GM19455 (cell line): ENCODE data around the gene MPRIP.
"Not testable (repeated sequence)": the region's sequence is repeated elsewhere in the genome, so short reads cannot be mapped to it uniquely, and the experiment has no call there.

Experiments
- ATAC-seq: cut with Tn5 transposase; IDR thresholded peaks from one replicate; pipeline ENCODE4 v1.9.1; 2021; ENCODE audit not compliant: unreplicated experiment

MPRIP gene, protein sequence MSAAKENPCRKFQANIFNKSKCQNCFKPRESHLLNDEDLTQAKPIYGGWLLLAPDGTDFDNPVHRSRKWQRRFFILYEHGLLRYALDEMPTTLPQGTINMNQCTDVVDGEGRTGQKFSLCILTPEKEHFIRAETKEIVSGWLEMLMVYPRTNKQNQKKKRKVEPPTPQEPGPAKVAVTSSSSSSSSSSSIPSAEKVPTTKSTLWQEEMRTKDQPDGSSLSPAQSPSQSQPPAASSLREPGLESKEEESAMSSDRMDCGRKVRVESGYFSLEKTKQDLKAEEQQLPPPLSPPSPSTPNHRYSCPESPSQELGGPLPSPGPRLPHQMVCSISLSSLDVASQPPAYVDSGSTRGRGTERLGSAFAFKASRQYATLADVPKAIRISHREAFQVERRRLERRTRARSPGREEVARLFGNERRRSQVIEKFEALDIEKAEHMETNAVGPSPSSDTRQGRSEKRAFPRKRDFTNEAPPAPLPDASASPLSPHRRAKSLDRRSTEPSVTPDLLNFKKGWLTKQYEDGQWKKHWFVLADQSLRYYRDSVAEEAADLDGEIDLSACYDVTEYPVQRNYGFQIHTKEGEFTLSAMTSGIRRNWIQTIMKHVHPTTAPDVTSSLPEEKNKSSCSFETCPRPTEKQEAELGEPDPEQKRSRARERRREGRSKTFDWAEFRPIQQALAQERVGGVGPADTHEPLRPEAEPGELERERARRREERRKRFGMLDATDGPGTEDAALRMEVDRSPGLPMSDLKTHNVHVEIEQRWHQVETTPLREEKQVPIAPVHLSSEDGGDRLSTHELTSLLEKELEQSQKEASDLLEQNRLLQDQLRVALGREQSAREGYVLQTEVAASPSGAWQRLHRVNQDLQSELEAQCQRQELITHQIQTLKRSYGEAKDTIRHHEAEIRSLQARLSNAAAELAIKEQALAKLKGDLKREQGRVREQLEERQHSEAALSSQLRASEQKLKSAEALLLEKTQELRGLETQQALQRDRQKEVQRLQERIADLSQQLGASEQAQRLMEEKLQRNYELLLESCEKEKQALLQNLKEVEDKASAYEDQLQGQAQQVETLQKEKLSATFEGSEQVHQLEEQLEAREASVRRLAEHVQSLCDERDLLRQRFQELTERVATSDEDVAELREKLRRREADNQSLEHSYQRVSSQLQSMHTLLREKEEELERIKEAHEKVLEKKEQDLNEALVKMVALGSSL (N-terminal part only)

DNA sequence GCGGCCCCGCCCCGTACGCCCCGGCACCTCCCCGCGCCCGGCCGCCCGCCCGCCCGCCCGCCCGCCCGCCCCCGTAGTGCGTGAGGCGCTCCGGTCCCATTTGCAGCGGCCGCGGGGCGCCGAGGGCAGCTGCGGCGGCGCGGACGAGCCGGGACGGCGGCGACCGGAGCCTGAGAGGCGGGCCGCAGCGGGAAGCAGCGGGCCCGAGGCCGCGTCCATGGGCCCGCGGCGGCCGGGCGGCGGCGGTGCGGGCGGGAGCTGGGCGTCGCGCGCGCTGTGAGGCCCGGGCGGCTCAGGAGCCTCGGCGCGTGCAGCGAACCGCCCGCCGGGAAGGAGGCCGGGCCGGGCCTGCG lies at the start of gene MPRIP:
Gene MPRIP (plus strand): TSS at position 74 of the 353 bp plus-strand sequence. CDS start 392 bp downstream, outside the sequence.
- no peak for ATAC-seq

DNA sequence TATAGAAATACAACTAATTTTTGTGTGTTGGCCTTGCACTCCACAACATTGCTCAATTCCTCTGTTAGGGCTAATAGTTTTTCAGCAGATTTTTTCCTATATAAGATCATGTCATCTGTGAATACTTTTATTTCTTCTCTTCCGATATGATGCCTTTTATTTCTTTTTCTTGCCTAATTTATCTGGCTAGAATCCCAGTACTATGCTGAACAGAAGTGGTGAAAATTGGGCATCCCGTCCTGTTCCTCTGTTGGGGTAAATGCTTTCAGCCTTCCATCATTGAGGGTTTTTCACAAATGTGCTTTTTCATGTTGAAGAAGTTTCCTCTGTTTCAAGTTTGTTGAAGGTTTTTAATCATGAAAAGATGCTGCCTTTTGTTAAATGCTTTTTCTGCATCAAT lies 47.6 kb upstream of the MPRIP start:
- ATAC-seq = no peak

DNA sequence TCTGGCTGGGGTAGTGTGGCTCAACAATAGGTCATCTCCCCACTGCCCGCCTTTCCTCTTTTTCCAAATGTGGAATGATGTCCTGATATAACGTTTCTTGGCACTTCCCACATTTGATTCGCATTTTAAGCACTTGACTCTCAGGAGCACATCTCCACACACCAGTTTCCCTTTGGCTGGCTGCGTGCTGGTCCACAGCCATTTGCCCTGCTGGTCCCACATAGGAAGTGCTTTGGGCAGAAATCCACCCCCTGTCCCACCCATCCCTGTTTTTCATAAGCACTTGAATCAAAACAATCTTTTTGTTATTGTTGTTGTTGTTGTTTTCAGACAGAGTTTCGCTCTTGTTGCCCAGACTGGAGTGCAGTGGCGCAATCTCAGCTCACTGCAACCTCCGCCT lies 46.3 kb upstream of the MPRIP start:
- no peak for ATAC-seq

DNA sequence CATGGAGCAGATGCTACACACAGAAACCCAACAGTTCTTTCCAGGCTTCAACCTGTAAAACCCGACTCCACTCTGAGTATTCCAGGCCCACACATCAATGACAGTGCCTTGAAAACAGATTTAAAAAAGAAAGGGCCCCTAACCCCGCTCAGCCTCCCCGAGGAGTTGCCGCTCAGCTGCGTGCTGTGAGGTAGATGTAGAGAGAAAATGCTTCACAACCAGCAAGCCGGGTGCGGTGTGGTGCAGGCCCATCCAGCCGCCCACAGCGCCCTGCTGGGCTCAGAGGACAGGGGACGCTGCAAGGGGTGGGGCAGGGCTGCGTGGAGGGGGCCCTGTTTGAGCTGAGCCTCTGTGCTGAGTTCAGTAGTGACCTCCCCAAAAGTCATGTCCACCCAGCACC lies 45.5 kb upstream of the MPRIP start:
- not testable (repeated sequence) for ATAC-seq

DNA sequence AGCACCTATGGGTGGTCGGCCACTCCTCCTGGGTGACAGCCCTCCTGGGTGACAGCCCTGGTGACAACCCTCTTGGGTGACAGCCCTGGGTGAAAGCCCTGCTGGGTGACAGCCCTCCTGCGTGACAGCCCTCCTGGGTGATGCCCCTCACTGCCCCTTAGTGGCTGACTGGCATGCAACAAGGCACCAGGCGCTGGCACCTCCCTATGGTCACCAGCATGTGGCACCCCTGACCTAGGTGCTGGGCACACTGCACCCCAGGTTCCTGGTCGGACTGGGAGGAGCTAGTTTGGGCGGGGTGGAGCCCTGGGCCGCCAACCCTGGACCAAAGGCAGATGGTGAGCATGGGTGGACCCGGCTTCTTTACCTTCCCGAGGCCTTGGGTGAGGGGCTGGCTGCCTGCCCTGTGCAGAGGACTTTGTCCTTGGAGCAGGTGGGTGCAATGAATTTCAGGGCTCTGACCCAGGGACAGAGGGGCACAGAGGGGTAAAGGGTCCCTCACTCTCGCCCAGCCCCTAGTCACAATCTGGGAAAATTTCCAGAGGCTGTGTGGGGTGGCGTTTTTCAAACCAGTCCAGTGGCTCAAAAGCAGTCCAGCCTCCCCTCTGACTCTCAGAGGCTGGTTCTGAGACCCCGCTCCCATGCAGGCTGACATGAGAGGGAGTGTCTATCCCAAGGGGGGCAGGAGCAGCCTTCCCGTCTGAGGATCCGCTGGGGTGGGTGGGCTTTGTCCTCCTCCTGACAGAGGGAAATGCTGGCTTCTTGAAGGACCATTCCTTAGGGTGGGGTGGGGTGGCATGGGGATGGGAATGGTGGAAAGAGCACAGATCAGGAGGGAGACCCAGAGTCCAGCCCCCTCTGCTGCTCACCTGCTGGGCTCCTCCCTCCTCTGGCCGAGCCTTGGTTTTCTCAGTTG lies 44.5 kb upstream of the MPRIP start:
- no peak for ATAC-seq

DNA sequence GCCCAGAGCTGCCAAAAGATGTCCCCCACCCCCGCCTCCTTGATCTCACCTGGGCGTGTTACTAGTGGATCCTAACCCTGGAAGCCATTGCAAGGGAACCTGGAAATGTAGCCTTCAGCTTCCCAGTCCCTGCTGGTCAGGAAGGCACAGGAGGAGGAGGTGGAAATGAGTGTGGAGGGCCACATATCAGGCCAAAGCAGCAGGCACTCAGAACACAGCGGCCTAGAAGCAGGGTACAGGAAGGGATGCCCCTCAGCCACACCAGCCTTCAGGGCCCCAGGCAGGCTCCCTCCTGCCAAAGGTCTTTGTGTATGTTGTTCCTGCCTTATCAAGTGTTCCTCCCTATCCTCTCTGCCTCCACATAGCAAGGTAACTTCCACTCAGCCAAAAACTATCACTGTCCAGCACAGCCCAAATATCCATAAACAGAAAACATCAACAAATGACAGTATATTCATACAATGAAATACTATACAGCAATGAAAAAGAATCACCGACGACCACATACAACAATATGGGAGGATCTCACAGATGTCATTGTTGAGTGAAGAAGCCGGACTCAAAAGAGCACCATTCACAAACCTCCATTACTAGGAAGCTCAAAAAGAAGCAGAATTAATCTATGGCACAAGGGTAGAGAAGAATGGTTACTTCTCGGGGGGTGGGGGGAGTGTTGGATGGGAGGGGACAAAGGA lies 42.2 kb upstream of the MPRIP start:
- ATAC-seq = no peak

DNA sequence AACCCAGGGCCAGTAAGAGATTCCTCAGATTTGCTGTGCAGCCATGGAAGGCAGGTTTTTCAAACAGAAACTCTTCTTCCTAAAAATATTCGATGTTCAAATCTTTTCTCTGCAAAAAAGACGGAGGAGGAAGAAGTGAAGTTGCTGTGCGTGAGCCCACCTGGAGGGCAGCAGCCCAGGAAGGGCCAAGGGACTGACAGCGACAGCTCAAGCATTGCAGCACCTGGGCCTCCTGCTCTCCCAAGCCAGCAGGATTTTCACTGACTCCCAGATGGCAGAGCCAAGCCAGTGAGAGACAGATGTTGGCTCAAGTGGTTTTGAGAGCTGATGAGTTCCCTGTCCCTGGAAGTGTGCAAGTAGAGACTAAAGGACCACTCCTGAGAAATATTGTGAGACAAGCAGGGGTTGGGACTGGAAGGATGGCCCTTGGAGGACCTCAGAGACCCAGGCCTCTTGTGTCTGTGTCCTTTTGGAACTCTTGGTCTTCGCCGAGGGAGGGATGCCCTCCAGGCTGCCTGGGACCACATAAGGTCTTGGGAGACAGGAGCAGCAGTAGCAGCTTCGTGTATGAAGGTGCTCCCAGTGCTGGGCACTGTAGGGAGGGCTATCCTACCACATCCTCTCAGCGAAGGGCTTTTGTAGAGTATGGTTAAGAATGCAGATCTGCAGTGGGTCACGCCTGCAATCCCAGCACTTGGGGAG lies 41.0 kb upstream of the MPRIP start:
- ATAC-seq = no peak

DNA sequence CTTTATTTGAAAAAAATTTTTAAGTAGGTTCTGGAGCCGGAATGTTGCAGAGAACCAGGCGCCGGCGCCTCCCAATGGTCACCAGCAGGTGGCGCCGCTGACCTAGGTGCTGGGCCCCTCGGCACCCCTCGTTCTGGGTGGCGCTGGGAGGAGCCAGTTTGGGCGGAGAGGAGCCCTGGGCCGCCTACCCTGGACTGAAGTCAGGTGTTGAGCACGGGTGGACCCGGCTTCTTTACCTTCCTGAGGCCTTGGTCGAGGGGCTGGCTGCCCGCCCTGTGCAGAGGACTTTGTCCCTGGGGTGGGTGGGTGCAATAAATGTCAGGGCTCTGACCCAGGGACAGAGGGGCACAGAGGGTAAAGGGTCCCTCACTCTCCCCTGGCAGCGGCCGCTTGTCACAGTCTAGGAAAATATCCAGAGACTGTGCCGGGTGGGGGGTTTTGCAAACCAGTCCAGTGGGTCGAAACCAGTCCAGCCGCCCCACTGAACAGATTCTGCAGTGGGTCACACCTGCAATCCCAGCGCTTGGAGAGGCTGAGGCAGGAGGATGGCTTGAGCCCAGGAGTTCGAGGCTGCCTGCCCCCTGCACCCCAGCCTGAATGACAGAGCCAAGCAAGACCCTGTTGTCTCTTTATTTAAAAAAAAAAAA lies 40.3 kb upstream of the MPRIP start:
- no peak for ATAC-seq

DNA sequence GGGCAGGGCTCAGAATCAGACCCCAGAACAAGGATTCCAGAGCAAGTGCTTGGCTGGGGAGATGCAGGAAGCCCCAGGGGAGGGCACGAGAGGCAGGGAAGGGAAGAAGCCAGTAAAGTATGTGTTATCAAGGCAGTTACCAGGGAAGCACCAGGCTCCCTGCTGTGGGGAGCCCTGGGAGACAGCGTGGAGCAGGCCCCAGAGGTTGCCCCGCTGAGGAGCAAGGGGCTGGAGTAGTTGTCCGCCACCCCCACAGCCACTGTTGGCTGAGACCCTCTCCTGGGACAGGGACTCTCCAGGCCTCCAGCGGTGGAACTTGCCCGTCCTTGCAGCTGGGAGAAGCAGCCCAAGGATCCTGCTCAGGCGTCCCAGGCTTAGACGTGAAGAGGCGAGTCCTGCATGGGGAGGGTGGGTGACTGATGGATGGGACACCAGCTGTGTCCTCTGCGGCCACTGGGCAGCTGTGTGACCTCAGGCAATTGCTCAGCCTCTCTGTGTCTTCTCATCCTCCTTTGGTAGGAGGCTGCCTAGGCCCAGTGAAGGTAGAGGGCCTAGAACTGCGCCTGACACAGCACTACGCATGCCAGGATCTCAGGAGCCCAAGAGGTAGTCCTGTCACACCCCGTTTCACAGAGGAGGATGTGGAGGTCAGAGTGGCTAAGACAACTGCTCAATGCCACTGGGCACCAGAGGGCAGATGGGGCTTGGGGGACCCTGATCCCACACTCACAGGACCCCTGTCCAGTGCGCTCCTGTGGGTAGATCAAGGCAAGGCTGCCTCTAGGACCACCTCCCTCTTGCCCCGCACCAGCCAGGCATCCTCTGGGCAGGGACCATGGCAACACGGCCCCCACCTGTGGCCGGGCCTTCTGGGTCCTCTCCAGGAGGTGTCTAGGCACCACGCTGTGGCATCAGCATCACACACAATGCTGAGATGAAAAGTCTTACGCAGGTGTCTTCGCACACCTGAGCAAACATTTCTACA lies 39.2 kb upstream of the MPRIP start:
- not testable (repeated sequence) for ATAC-seq

DNA sequence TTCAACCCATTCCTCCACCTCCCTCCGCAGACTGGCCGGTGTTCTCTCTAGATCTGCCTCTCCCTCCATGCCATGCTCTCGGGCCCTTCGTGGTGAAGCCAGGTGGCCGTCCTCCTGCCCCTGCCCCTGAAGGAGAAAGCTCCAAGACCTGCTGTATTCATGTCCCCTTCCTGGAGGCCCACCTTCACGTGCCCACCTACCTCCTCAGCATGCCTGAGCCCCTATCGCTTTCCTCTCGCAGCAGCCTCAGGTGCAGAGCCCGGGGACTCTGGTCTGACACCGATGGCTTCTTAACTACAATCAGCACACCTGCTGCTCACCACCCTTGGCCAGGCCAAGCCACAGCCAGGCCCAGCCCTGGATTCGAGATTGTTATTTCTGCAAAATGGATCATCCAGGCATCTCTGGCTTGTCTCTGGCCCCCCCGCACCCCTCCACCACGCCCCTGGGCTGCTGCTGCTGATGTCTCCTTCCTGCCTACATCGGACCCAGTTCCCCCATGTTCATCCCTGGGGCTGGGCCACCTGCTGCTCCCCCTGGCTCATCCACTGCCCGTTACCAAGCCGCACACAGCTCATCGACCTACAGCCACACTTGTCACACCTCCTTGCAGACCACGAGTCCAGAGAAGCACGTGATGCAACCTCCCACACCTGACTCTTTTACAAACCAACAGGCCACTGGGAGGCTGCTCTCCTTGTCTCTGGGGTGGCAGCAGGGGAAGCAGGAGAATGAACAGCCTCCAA lies 37.8 kb upstream of the MPRIP start:
- ATAC-seq = no peak

DNA sequence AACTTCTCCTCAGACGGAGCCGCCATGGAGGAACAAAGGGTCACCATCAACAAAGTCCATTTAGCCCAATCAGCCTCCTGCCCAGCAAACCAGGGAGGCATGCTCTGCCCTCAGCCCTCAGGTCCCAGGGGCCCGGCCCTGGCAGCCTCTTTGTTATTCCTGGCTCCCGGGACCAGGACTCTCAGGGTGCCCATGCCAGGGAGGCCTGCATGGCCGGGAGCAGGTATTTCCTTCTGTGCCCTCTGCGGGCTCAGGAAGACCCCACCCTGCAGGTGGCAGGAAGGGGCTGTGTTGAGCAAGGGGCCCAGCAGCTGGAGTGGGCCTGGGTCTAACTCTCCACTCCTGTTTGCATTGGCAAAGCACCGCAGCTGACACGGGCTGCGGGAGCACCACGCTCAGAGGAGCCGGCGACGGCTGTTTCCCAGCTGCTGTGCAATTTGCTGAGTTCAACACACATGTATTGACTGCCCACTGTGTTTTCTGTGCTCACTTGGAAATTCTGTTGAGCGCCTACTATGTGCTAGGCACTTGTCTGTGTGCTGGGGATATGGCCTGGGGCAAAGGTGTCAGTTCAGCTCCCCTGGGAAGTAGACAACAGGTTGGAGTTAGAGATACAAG lies 37.2 kb upstream of the MPRIP start:
- ATAC-seq = not testable (repeated sequence)

DNA sequence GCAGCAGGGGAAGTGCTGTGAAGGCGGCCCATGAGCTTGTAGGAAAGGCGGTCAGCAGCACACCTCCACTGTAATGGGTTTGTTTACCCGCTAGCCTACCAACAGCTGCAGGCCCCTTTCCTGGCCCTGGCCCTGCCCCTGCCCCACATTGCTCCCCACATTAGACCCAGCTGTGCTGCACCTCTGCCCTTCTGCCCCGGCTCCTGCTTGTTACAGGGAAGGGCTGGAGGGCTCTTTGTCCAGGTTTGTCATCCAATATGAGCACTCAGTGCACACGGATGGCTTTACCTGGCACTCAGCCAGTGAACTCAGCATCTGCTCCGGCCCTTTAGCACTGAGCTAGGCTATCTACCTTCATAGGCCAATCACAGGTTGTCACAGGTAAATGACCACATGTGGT lies 34.4 kb upstream of the MPRIP start:
- ATAC-seq = not testable (repeated sequence)

DNA sequence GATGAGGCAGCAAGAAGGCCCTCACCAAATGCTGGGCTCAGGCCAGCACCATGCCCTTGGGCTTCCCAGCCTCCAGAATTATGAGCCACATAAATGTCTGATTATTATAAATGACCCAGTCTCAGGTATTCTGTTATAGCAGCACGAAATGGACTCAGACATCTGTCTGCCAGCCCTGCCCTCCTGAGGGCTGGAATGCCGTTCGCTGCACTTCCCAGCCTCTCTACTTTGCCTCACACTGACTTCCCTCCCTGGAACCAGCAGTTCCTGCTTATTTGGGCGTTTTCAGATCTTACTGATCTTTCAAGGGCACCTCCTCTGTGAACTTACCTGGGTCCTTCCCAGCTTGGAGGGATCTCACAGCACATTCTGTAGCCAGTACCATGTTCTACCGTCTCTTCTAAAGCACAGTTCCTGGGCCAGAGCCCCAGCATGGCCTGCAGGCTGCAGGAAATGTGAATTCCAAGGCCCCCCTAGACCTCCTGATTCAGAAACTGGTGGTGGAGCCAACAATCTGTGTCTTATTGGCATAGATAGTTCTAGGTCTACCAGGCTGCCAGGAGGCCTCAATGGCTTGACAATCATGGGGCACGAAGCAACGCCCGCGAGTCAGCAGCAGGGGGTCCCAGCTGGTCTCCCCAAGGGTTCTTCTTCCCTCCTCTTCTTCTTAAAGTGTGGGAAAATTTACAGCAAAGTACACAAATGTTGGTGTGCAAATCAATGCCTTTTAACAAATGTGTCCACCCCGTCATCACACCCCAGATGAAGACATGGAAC lies 33.4 kb upstream of the MPRIP start:
- not testable (repeated sequence) for ATAC-seq

DNA sequence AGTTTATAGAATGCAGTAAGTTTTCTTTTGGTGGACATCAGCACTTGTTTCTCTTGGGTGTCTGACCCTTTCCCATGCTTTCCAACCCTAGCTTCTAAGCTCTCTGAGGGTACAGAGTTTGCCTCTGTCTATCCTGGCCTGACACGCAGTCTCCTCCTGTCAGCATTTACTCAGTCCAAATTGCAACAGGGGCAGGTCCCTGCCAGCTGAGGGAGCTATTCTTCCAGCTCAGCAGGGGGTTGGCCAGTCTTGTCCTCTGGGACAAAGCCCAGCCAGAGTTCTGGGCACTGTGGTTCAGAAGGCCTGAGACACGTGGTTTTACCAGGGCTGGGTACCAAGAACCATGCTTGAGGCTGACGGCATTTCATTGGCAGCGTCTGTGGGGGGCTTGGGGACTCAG lies 32.3 kb upstream of the MPRIP start:
- ATAC-seq = not testable (repeated sequence)

DNA sequence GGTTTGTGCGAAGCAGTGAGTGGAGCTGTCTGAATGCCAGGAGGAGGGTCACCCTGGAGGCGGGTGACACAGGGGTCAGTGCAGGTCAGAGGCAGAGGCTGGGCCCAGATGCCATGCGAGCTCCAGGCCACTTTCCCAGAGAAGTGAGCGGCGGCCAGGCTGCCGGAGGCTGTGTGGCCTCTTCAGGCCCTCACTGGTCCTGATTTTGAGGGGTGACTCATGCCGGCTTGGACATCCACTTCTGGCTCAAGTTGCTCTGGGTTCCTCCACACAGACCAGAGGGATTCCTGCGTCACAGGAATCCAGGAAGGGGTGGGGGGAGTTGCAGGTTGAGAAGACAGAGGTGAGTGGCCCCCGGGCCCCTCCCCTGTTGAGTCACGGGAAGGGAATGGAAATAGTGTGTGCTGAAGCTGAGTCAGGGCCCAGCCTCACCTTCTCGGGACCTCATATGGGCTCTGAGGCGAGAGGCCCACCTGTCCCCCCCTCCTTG lies 31.7 kb upstream of the MPRIP start:
- not testable (repeated sequence) for ATAC-seq
